ENCODE measurements around the gene RGS9. TPM values are rescaled to one million over a fixed set of nuclear protein-coding genes. Genes with fewer than 3 reads are reported as not detected.

The RGS9 gene
- total and polyA plus RNA-seq, 4 donors: 1.0 to 4.0 (median 2.1) TPM

DNA sequence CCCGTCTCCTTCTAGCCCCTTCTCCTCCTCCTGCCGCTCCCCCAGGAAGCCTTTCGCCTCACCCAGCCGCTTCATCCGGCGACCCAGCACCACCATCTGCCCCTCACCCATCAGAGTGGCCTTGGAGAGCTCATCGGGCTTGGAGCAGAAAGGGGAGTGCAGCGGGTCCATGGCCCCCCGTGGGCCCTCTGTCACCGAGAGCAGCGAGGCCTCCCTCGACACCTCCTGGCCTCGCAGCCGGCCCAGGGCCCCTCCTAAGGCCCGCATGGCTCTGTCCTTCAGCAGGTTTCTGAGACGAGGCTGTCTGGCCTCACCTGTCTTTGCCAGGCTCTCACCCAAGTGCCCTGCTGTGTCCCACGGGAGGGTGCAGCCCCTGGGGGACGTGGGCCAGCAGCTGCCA is 87.9 kb downstream of the RGS9 start:
- TF ChIP-seq MAX (IDR thresholded peaks at IDR 0.05) (no peak), SP1 (IDR thresholded peaks at IDR 0.05) (no peak), REST (IDR thresholded peaks at IDR 0.05) (no peak), EGR1 (IDR thresholded peaks at IDR 0.05; ENCODE audit: low read depth in 2 of 2) (no peak), YY1 (IDR thresholded peaks at IDR 0.05) (no peak), NR2F2 (IDR thresholded peaks at IDR 0.05) (no peak), RXRA (IDR thresholded peaks at IDR 0.05) (no peak), JUND (IDR thresholded peaks at IDR 0.05) (no peak), FOXA1 (IDR thresholded peaks at IDR 0.05) (no peak), GABPA (IDR thresholded peaks at IDR 0.05 in 1 of 2, conservative IDR thresholded peaks at IDR 0.05 in 1 of 2) (no peak), HNF4G (IDR thresholded peaks at IDR 0.05) (no peak), HNF4A (conservative IDR thresholded peaks at IDR 0.05) (no peak), RAD21 (IDR thresholded peaks at IDR 0.05) (no peak), FOXA2 (IDR thresholded peaks at IDR 0.05) (no peak), TAF1 (conservative IDR thresholded peaks at IDR 0.05) (no peak)
- TF ChIP-seq, protein P1, sequence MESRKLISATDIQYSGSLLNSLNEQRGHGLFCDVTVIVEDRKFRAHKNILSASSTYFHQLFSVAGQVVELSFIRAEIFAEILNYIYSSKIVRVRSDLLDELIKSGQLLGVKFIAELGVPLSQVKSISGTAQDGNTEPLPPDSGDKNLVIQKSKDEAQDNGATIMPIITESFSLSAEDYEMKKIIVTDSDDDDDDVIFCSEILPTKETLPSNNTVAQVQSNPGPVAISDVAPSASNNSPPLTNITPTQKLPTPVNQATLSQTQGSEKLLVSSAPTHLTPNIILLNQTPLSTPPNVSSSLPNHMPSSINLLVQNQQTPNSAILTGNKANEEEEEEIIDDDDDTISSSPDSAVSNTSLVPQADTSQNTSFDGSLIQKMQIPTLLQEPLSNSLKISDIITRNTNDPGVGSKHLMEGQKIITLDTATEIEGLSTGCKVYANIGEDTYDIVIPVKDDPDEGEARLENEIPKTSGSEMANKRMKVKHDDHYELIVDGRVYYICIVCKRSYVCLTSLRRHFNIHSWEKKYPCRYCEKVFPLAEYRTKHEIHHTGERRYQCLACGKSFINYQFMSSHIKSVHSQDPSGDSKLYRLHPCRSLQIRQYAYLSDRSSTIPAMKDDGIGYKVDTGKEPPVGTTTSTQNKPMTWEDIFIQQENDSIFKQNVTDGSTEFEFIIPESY (IDR thresholded peaks at IDR 0.05): no peak
- TF ChIP-seq, protein P2, sequence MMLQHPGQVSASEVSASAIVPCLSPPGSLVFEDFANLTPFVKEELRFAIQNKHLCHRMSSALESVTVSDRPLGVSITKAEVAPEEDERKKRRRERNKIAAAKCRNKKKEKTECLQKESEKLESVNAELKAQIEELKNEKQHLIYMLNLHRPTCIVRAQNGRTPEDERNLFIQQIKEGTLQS (IDR thresholded peaks at IDR 0.05): no peak
- TF ChIP-seq, protein P3, sequence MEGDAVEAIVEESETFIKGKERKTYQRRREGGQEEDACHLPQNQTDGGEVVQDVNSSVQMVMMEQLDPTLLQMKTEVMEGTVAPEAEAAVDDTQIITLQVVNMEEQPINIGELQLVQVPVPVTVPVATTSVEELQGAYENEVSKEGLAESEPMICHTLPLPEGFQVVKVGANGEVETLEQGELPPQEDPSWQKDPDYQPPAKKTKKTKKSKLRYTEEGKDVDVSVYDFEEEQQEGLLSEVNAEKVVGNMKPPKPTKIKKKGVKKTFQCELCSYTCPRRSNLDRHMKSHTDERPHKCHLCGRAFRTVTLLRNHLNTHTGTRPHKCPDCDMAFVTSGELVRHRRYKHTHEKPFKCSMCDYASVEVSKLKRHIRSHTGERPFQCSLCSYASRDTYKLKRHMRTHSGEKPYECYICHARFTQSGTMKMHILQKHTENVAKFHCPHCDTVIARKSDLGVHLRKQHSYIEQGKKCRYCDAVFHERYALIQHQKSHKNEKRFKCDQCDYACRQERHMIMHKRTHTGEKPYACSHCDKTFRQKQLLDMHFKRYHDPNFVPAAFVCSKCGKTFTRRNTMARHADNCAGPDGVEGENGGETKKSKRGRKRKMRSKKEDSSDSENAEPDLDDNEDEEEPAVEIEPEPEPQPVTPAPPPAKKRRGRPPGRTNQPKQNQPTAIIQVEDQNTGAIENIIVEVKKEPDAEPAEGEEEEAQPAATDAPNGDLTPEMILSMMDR (IDR thresholded peaks at IDR 0.05; ENCODE audit: low read depth, low read length, missing input control): no peak
- no peak overlapping the region for H3K27ac ChIP-seq (ENCODE audit: low read depth in 1 of 2, low read length in 2 of 2)
- WGBS: 96% methylated on average over 18 of the region's 18 CpGs
- no peaks in the 10 kb centered on the region for H3K36me3 ChIP-seq (ENCODE audit: control insufficient read depth in 4 of 4, insufficient read depth in 3 of 4, low read depth in 1 of 4, low read length in 3 of 4)
- no peak for DNase-seq (ENCODE audit: low spot score)
- no peak overlapping the region for H3K9ac ChIP-seq (ENCODE audit: low read depth in 1 of 2, low read length in 2 of 2)
- no peaks in the 10 kb centered on the region for H3K4me1 ChIP-seq (ENCODE audit: control insufficient read depth in 4 of 4, insufficient read depth in 4 of 4, low read length in 3 of 4)
- H3K27me3 ChIP-seq (ENCODE audit: control insufficient read depth in 4 of 4, insufficient read depth in 4 of 4, low read length in 3 of 4): no peaks in the 10 kb centered on the region
- H3K9me3 ChIP-seq (ENCODE audit: control insufficient read depth in 4 of 4, low read length in 3 of 4): no peaks in the 10 kb centered on the region
- H3K4me3 ChIP-seq (ENCODE audit: low read depth in 1 of 3, low read length in 3 of 3): no peak overlapping the region

Measured in liver (tissue), 9 donors.